BLaER1 (cell line): ENCODE data around the gene PLXNA4.

Source experiments
- H3K27ac ChIP-seq: shearing (Covaris generic); formaldehyde crosslinking; 2 replicates; pipeline ENCODE4 v1.8.1; 2022
- H3K27me3 ChIP-seq: shearing (Covaris generic); formaldehyde crosslinking; 2 replicates; pipeline ENCODE4 v1.8.1; 2022
- H3K36me3 ChIP-seq: shearing (Covaris generic); formaldehyde crosslinking; 2 replicates; pipeline ENCODE4 v1.8.1; 2022
- H3K4me1 ChIP-seq: shearing (Covaris generic); formaldehyde crosslinking; 2 replicates; pipeline ENCODE4 v1.8.1; 2022
- H3K4me2 ChIP-seq: shearing (Covaris generic); formaldehyde crosslinking; 2 replicates; pipeline ENCODE4 v1.8.1; 2022
- H3K4me3 ChIP-seq: shearing (Covaris generic); formaldehyde crosslinking; 2 replicates; pipeline ENCODE4 v1.8.1; 2022
- H3K9ac ChIP-seq: shearing (Covaris generic); formaldehyde crosslinking; 2 replicates; pipeline ENCODE4 v1.8.1; 2022
- H3K9me3 ChIP-seq: shearing (Covaris generic); formaldehyde crosslinking; 2 replicates; pipeline ENCODE4 v1.8.1; 2022
- H4K20me1 ChIP-seq: shearing (Covaris generic); formaldehyde crosslinking; 2 replicates; pipeline ENCODE4 v1.8.1; 2022
- Cebpa-rat ChIP-seq: shearing (Covaris generic); IDR thresholded peaks from 2 replicates; pipeline ENCODE4 v1.8.1; 2022

PLXNA4 gene

DNA sequence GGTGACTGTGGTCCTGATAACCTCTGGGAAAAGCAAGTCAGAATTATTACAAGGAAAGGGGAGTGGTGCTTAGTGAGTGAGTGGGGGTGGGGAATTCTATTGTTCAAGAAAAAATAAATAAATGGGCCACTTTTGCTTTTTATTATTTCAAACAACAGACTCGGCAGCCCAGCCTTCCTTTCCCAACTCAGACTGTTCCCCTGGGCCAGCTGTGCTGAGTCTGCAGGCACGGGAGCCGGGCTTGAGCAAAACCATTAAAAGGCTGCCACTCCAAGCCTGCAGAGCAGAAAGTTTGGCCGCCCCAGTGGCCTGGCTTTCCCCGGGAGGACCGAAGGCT lies 90.0 kb downstream of the PLXNA4 start:
- no peak for TF ChIP-seq Cebpa-rat
- H3K36me3 ChIP-seq, result no peaks in the 10 kb centered on the region
- no peak overlapping the region for H3K9ac ChIP-seq
- peak overlapping the region; percentile 55 for H3K4me2 ChIP-seq
- peaks cover 34% of the 10 kb centered on the region for H3K4me1 ChIP-seq
- no peaks in the 10 kb centered on the region for H3K27me3 ChIP-seq
- H3K4me3 ChIP-seq, result no peak overlapping the region
- H3K27ac ChIP-seq, result no peak overlapping the region
- peaks cover 11% of the 10 kb centered on the region for H3K9me3 ChIP-seq
- no peaks in the 10 kb centered on the region for H4K20me1 ChIP-seq

GRCh38 chr7:132485600-132486273 lies 90.5 kb downstream of the PLXNA4 start:
- H3K36me3 ChIP-seq, result no peaks in the 10 kb centered on the region
- no peak overlapping the region for H3K27ac ChIP-seq
- TF ChIP-seq Cebpa-rat, result no peak
- H3K9ac ChIP-seq, result no peak overlapping the region
- peaks cover 29% of the 10 kb centered on the region for H3K4me1 ChIP-seq
- H3K9me3 ChIP-seq, result peaks cover 11% of the 10 kb centered on the region
- H3K4me2 ChIP-seq, result peak overlapping the region; percentile 55
- no peak overlapping the region for H3K4me3 ChIP-seq
- no peaks in the 10 kb centered on the region for H4K20me1 ChIP-seq
- no peaks in the 10 kb centered on the region for H3K27me3 ChIP-seq

GRCh38 chr7:132485136-132485535 lies 91.1 kb downstream of the PLXNA4 start:
- Histone ChIP-seq H3K4me2 (peak overlapping the region; percentile 55), H3K4me3 (no peak overlapping the region), H3K27ac (no peak overlapping the region), H3K9ac (no peak overlapping the region), H3K36me3 (no peaks in the 10 kb centered on the region), H3K4me1 (peaks cover 23% of the 10 kb centered on the region), H3K27me3 (no peaks in the 10 kb centered on the region), H3K9me3 (peaks cover 11% of the 10 kb centered on the region), H4K20me1 (no peaks in the 10 kb centered on the region)
- no peak for TF ChIP-seq Cebpa-rat

DNA sequence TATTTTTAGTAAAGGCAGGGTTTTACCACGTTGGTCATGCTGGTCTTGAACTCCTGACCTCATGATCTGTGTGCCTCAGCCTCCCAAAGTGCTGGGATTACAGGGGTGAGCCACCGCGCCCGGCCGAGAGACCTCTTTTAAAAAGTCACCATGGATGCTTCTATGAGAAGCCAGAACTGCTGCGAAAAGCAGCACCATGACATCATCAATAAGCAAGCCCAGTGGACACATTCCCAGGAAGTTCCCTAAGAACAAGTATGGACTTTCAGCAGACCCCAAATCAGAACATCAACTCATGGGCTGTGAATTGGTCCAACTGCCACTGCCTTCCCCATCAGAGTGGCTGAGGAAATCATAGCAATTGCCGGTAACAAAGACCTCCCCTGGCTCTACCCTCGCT lies 93.4 kb downstream of the PLXNA4 start:
- H3K9ac ChIP-seq, result no peak overlapping the region
- H3K27me3 ChIP-seq, result no peaks in the 10 kb centered on the region
- H3K4me3 ChIP-seq, result no peak overlapping the region
- H3K9me3 ChIP-seq, result no peaks in the 10 kb centered on the region
- H3K4me2 ChIP-seq, result no peak overlapping the region
- H4K20me1 ChIP-seq, result no peaks in the 10 kb centered on the region
- TF ChIP-seq Cebpa-rat, result no peak
- H3K4me1 ChIP-seq, result peaks cover 18% of the 10 kb centered on the region
- no peak overlapping the region for H3K27ac ChIP-seq
- no peaks in the 10 kb centered on the region for H3K36me3 ChIP-seq

- no peak overlapping the region for H3K4me3 ChIP-seq
- H3K27ac ChIP-seq, result no peak overlapping the region
- H3K4me2 ChIP-seq, result no peak overlapping the region
- peaks cover 6% of the 10 kb centered on the region; the same call in 1 of the 2 replicates for H3K27me3 ChIP-seq
- H3K9ac ChIP-seq, result no peak overlapping the region
- H4K20me1 ChIP-seq, result no peaks in the 10 kb centered on the region
- peaks cover 6% of the 10 kb centered on the region for H3K4me1 ChIP-seq
- TF ChIP-seq Cebpa-rat, result no peak
- no peaks in the 10 kb centered on the region for H3K36me3 ChIP-seq
- H3K9me3 ChIP-seq, result no peaks in the 10 kb centered on the region
Measured at GRCh38 chr7:132480534-132480933, 95.7 kb downstream of the PLXNA4 start.

GRCh38 chr7:132476541-132476940 lies 99.7 kb downstream of the PLXNA4 start:
- H3K4me1 ChIP-seq, result no peaks in the 10 kb centered on the region
- peaks cover 13% of the 10 kb centered on the region; the same call in 1 of the 2 replicates for H3K27me3 ChIP-seq
- H3K9ac ChIP-seq, result no peak overlapping the region
- H3K9me3 ChIP-seq, result no peaks in the 10 kb centered on the region
- no peaks in the 10 kb centered on the region for H4K20me1 ChIP-seq
- no peak overlapping the region for H3K4me2 ChIP-seq
- no peaks in the 10 kb centered on the region for H3K36me3 ChIP-seq
- H3K27ac ChIP-seq, result no peak overlapping the region
- no peak for TF ChIP-seq Cebpa-rat
- no peak overlapping the region for H3K4me3 ChIP-seq

- Histone ChIP-seq H3K9ac (no peak overlapping the region), H3K4me1 (no peaks in the 10 kb centered on the region), H3K4me2 (no peak overlapping the region), H3K27me3 (peaks cover 13% of the 10 kb centered on the region; the same call in 1 of the 2 replicates), H3K9me3 (no peaks in the 10 kb centered on the region), H3K27ac (no peak overlapping the region), H3K4me3 (no peak overlapping the region), H4K20me1 (no peaks in the 10 kb centered on the region), H3K36me3 (no peaks in the 10 kb centered on the region)
- no peak for TF ChIP-seq Cebpa-rat
Measured at GRCh38 chr7:132475669-132476116, 100.6 kb downstream of the PLXNA4 start.

DNA sequence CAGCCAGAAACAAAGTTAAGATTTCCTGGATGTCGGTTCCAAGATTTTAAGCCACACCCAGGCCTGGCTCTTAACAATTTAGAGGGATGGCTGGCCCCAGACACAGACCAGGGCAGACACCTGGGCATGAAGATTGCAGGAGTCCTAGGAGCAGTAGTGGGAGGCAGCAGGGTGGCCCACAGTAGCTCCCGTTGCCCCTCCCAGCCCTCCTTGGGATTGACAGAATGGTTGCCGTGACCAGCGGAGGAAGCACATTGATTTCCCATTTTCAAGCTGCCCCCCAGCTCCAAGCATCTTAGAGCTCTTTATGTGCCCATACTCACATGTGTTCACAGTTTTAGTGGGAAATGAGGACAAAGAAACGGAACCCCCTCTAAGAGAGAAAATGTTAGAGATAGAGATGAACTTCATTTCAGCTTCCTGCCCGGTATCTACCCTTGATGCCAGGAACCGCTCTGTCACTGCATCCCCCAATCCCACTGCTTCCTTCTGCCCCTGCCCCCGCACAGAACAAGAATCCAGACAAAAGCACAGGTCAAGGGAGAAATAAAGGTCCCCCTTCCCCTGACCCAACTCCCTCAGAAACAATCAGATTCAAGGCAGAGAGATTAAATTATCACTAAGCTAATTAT lies 101.1 kb downstream of the PLXNA4 start:
- peaks cover 13% of the 10 kb centered on the region; the same call in 1 of the 2 replicates for H3K27me3 ChIP-seq
- no peak for TF ChIP-seq Cebpa-rat
- H3K27ac ChIP-seq, result no peak overlapping the region
- no peak overlapping the region for H3K9ac ChIP-seq
- no peak overlapping the region for H3K4me2 ChIP-seq
- no peaks in the 10 kb centered on the region for H4K20me1 ChIP-seq
- no peaks in the 10 kb centered on the region for H3K36me3 ChIP-seq
- no peak overlapping the region for H3K4me3 ChIP-seq
- no peaks in the 10 kb centered on the region for H3K9me3 ChIP-seq
- H3K4me1 ChIP-seq, result no peaks in the 10 kb centered on the region

GRCh38 chr7:132472463-132473120 lies 103.7 kb downstream of the PLXNA4 start:
- Histone ChIP-seq H3K36me3 (no peaks in the 10 kb centered on the region), H3K4me1 (no peaks in the 10 kb centered on the region), H3K4me3 (no peak overlapping the region), H3K27ac (no peak overlapping the region), H3K27me3 (peaks cover 13% of the 10 kb centered on the region; the same call in 1 of the 2 replicates), H4K20me1 (no peaks in the 10 kb centered on the region), H3K4me2 (no peak overlapping the region), H3K9ac (no peak overlapping the region), H3K9me3 (no peaks in the 10 kb centered on the region)
- TF ChIP-seq Cebpa-rat, result no peak

GRCh38 chr7:132471515-132471914 lies 104.8 kb downstream of the PLXNA4 start:
- Histone ChIP-seq H3K27me3 (peaks cover 13% of the 10 kb centered on the region; the same call in 1 of the 2 replicates), H3K4me1 (no peaks in the 10 kb centered on the region), H3K4me2 (no peak overlapping the region)

More at GRCh38 chr7:132471515-132471914, 104.8 kb downstream of the PLXNA4 start:
- no peak for TF ChIP-seq Cebpa-rat
- Histone ChIP-seq H3K9ac (no peak overlapping the region), H3K4me3 (no peak overlapping the region), H3K36me3 (no peaks in the 10 kb centered on the region), H3K9me3 (no peaks in the 10 kb centered on the region), H3K27ac (no peak overlapping the region), H4K20me1 (no peaks in the 10 kb centered on the region)
